GM19438 (cell line): ENCODE data around the gene ZNF764.
"Not testable (repeated sequence)": the region's sequence is repeated elsewhere in the genome, so short reads cannot be mapped to it uniquely, and the experiment has no call there.

Source experiments
- ATAC-seq: cut with Tn5 transposase; IDR thresholded peaks from one replicate; pipeline ENCODE4 v1.9.1; 2021; ENCODE audit warnings: low read depth; ENCODE audit not compliant: unreplicated experiment

The ZNF764 gene

GRCh38 chr16:30528799-30529457, 29.2 kb downstream of the ZNF764 start:
- ATAC-seq, result no peak

DNA sequence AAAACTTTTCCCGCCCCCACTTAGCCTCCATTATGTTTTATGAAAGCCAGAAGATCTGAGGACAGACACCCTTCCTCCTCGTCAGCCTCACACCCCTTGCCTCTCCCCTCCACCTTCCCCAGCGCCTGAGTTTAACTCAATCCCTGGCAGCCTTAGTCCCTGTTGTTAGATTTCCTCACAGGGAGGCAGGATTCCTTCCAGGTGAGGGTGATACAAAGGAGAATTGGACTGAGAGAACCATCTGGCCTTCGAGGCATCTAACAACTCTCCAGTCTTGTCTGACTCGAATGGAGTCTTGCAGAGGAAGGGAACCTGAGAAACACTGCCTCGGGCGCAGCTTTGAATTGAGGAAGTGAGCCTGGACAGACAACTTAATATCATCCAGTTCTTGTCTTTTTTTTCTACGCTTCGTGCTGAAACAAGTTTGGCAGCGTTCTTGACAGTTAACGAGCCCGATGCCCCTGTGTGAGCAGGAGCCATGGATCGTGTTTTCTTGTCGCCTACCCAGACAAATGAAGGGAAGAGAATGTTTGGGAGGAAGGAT, 30.5 kb downstream of the ZNF764 start:
- ATAC-seq, result peak; percentile 8

DNA sequence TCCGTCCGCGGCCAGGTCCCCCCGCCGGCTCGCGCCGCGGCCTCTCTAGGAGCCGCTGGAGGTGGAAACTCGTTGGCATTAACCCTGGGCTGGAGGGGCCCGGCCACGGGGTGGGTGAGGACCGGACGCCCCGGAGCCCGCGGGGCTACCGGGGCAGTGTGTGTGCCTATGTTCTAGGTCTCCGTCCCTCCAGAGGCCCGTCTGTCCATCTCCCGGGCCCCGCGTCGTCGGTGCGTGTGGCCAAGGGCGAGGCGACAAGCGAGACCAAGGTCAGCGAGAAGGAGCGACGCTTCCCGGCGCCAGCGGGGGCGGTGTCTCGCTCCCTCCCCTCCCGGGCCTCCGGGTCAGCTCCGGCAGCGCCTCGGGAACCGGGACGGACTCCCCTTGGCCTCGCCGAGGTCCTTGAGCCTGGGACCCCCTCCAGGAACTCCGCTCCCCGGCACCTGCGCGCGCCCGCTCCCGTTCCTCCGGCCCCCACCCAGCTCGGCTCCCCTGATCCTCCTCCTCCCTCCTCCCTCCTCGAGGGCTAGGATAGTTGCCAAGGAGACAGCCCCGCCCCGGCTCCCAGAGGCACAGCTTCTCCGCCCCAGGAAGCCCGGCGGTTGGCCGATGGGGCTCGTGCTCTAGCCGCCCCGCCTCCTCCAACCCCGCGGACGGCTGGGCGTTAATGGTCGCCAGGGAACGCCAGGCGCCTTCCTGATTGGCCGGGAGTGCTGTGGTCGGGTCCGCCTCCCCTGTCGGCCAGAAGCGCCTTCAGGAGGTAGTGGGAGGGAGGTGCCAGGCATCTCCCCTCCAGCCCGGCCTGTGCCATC, 31.1 kb downstream of the ZNF764 start:
- peak; percentile 81 for ATAC-seq

GRCh38 chr16:30526137-30526822, 31.9 kb downstream of the ZNF764 start, which contains the start of gene ZNF768:
Gene ZNF768, minus strand, starts transcription at chr16:30526566. Its CDS starts 153 bp downstream, at chr16:30526413.
- peak; percentile 14 for ATAC-seq

- no peak for ATAC-seq
These were observed 32.4 kb downstream of the ZNF764 start for GRCh38 chr16:30525844-30526136.

GRCh38 chr16:30524575-30525568, 33.3 kb downstream of the ZNF764 start:
- ATAC-seq, result no peak

DNA sequence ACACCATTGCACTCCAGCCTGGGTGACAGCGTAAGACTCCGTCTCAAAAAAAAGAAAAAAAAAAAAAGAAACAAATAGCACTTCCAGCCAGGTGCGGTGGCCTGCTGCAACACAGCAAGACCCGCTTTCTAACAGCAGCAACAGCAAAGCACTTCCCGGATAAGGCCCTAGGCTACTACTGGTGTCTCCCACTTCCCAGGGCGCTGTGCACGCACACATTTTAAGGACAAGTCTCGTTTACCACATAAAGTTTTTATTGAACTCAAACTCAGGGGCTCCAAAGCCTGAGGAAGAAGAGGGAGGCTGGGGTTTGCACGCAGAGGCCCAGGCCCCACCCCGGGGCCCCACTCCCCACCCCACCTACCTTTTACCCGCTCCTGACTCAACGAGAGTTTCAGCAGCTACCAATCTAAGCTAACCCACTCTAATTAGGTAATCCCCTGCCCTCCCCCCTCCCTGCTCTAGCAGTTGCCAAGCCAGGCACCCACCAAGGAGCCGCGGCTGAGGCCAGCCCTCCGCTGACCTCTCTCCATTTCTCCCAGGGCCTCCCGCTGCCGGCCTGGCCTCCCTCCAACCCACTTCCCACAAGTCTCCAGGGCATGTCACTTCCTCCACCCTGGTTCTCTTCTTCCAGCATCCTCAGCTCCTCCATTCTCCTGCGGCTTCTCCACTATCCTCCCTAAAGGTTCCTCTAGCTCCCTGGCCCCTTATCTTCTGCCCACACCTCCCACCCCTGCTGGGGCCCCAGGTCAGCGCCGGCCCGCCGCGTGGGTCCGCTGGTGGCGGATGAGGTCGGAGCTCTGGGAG, 34.2 kb downstream of the ZNF764 start:
- no peak for ATAC-seq

DNA sequence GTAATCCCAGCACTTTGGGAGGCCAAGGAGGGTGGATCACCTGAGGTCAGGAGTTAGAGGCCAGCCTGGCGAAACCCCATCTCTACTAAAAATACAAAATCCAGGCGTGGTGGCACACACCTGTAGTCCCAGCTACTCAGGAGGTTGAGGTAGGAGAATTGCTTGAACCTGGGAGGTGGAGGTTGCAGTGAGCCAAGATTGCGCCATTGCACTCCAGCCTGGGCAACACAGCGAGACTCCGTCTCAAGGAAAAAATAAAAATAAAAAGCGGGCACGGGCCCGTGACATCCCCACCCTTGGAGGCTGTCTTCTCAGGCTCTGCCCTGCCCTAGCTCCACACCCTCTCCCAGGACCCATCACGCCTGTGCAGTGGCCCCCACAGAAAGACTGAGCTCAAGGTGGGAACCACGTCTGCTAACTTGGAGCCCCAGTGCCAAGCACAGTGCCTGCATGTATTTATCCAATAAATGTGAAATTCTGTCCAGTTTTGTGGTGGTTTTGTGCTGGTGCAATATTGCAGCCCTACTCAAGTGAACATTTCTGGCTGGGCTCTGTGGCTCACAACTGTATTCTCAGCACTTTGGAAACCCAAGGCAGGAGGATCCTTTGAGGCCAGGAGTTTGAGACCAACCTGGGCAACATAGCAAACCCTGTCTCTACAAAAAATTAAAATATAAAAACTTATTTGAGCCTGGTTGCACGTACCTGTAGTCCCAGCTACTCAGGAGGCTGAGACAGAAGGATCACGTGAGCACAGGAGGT, 35.3 kb downstream of the ZNF764 start:
- ATAC-seq, result not testable (repeated sequence)

DNA sequence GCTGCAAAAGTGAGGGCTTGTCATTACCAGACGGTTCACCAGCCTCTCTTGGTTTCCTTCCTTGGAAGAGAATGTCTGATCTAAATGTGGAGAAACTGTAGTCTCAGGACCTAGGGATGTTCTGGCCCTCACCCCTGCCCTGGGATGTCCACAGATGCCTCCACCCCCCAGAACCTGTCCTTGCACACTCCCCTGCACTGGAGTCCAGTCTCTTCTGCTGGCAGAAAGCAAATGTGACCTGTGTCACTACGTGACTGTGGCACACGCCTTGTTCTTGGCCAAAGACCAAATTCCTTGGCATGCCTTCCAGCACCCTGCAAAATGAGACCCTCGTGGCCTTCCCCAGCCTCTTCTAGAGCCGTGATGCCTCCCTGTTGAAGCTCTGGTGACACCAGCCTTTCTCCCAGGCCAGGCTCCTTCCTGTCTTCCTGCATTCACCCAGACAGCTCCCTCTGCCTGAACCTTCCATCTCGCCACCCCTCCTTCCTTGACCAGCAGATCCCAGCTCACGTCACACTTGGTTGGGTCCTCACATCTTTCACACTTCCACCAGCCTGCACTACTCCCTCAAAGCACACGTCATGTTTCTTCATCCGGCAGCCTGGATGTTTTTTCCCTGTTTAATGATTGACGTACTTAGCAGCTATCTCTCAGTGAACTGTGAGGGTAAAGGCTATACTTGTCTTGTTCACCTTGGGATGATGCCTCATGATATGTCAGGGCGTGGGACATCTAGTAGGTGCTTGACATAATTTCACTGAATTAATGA, 36.1 kb downstream of the ZNF764 start:
- no peak for ATAC-seq

DNA sequence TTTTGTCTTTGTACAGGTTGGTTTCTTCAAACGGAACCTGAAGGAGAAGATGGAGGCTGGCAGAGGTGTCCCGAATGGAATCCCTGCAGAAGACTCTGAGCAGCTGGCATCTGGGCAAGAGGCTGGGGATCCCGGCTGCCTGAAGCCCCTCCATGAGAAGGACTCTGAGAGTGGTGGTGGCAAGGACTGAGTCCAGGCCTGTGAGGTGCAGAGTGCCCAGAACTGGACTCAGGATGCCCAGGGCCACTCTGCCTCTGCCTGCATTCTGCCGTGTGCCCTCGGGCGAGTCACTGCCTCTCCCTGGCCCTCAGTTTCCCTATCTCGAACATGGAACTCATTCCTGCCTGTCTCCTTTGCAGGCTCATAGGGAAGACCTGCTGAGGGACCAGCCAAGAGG, 36.7 kb downstream of the ZNF764 start:
- ATAC-seq, result no peak

DNA sequence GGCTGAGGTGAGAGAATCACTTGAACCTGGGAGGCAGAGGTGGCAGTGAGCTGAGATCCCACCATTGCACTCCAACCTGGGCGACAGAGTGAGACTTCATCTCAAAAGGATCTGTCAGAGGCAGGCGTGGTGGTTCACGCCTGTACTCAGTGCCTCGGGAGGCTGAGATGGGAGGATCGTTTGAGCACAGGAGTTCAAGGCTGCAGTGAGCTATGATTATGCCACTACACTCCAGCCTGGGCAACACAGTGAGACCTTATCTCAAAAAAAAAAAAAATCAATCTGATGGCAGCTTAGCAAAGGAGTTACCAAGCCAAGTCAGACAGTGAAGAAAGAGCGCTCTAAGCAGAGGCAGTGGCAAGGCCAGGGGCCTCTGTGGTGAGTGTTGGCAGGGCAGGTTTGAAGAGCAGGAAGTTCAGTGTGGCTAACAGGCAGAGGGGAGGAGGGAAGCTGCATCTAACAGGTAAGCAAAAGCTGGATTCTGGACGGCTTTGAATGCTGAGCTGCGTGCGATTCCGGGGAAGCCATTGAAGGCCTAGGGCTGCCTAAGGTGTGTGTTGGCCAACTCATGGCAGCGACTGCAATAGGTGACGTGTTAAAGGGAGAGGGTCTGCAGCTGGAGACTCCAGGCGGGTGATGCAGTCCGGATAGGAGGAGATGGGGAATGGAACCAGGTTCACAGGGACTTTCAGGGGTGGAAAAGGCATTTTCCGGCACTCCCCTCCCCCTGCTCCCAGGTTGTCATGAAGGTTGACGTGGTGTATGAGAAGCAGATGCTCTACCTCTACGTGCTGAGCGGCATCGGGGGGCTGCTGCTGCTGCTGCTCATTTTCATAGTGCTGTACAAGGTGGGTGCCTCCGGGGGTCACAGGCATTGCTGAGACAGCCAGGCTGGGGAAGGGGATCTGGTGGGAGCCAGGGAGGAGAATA, 38.8 kb downstream of the ZNF764 start:
- no peak for ATAC-seq

- no peak for ATAC-seq
These were observed 39.6 kb downstream of the ZNF764 start for GRCh38 chr16:30518552-30518951.

- no peak for ATAC-seq
These were observed 42.9 kb downstream of the ZNF764 start for GRCh38 chr16:30515275-30515674.

DNA sequence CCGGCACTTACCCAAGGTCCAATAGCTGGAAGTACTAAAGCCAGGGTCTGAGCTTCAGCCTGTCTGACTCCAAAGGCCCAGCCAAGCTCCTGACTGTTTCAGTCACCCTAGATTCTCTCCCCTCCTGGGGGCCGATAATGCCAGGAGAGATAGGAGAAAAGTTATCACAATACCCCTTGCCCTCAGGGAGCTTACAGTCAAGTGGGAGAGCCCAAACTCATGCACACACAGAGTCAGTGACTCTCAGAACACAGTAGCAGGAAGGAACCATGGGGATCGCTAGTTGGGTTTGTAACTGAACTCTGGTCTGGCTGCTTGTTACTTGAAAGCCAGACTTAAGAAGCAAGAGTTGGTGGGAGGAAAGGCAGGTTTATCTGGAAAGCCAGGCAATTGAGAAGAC, 46.7 kb downstream of the ZNF764 start:
- no peak for ATAC-seq

- no peak for ATAC-seq
These were observed 47.7 kb downstream of the ZNF764 start for GRCh38 chr16:30510376-30510938.

- no peak for ATAC-seq
These were observed 49.0 kb downstream of the ZNF764 start for GRCh38 chr16:30509081-30509765.
